Right cardiac atrium (tissue), 5 donors: ENCODE data around the gene TXNRD3. TPM values are rescaled to one million over a fixed set of nuclear protein-coding genes. Genes with fewer than 3 reads are reported as not detected.

Experiments
- ATAC-seq, 2 donors: fragments of 200-7000 bp; cut with Tn5 transposase; one replicate each; pipeline versions ENCODE4 v1.8.0 to v1.9.1; 2020; ENCODE audit warnings: moderate library complexity in 2 of 2, mild to moderate bottlenecking in 1 of 2
- DNase-seq, 3 donors: peaks; one replicate each; pipeline ENCODE4 v3.0.0-alpha.2; 2020
- H3K27ac ChIP-seq: one replicate; pipeline ENCODE4 v1.5.1; 2013; ENCODE audit warnings: mild to moderate bottlenecking, low read length, control low read depth, moderate library complexity
- H3K27me3 ChIP-seq: one replicate; pipeline ENCODE4 v1.6.1; 2013; ENCODE audit not compliant: control insufficient read depth, insufficient read depth
- H3K4me1 ChIP-seq: one replicate; pipeline ENCODE4 v1.6.1; 2013; ENCODE audit warnings: low read length; ENCODE audit not compliant: control insufficient read depth, insufficient read depth
- H3K4me3 ChIP-seq: one replicate; pipeline ENCODE4 v1.5.1; 2013; ENCODE audit warnings: low read length, control low read depth
- H3K9me3 ChIP-seq: one replicate; pipeline ENCODE4 v1.6.1; 2013; ENCODE audit warnings: low read length; ENCODE audit not compliant: control insufficient read depth
- WGBS: extraction: QIAGEN DNeasy Blood & Tissue Kit; methylation state at CpG from one replicate; pipeline ENCODE4 v1.1.7; 2013; 5-methylcytosine and 5-hydroxymethylcytosine counted together
- intact Hi-C, 4 donors: fragments of 100-400 bp; cut with DNase I; formaldehyde crosslinking; loops; one replicate each; pipeline versions ENCODE4 v1.11.0 to v1.14.0; 2022 to 2023
- polyA plus RNA-seq: library from polyadenylated mRNA; stranded (reverse); fragments of 200-250 nt; gene quantifications from one replicate; pipeline ENCODE4 v1.2.3, GENCODE V29; 2013
- total RNA-seq, 4 donors: library from RNA; stranded (reverse); fragmentation: NEBNext Ultra II Directional; extraction: Animal tissue kit (Norgen Biotek cat#: 25700); gene quantifications; one replicate each; pipeline ENCODE4 v1.2.1, GENCODE V29; 2021
- donor health status: healthy with polysubstance abuse.
- donor health status: DM: no; HTN: yes; CAD: no.
- donor health status: DM: no; HTN: no; CAD: no.
- donor health status: DM: no; HTN: yes; CAD: no; lungs with severe emphysema.
- donor health status: DM: yes; HTN: yes; CAD: no.

TXNRD3 gene
- total and polyA plus RNA-seq, 5 donors, result 3.8 to 9.1 (median 7.1) TPM

DNA sequence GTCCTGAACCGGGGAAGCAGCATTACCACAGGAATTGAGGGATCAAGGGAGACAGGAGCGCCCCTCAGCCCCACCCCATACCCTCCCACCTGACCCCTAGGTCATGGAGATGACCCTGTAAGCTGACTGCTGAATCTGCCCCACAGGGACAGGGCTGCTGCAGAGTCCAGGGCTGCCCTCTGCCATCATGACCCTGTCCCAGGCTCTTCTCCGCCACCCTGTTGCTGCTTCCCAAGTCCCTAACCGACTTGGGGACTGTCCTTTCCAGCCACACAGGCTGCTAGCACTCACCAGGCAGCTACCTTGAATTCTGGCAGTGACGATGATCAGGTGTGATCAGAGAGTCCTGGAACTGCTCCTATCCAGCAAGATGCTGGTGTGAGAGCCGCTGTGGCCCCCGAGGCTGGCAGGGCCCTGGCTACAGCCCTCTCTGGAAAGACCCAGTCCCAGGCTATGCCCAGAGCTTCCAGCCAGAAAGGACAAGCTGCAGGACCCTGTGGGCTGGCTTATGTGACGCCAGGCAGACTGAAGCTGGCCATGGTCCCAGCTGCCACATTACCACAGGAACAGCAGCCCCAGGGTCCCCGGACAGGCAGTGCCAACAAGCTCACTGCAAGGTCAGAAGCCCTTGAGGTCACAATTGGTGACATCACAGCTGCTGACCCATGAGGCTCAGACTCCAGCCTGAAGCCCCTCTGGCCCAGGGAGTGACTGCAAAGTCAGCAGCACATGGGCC lies 96.4 kb downstream of the TXNRD3 start, which contains the start of gene C3orf22:
TSS of gene C3orf22 (minus strand) at position 597 of the 736 bp plus-strand sequence. CDS start 5,542 bp downstream, outside the sequence.
- H3K4me3 ChIP-seq, result no peak within 1 kb of the TSS
- ATAC-seq (no peak), DNase-seq (no peak)
- no peak within 1 kb of the TSS for H3K27ac ChIP-seq
- no peaks in the 10 kb centered on the region for H3K27me3 ChIP-seq
- intact Hi-C loops, result no loop called here
- WGBS, result 68% methylated on average over 9 of the region's 9 CpGs
- H3K4me1 ChIP-seq, result no peaks in the 10 kb centered on the region
- no peaks in the 10 kb centered on the region for H3K9me3 ChIP-seq

DNA sequence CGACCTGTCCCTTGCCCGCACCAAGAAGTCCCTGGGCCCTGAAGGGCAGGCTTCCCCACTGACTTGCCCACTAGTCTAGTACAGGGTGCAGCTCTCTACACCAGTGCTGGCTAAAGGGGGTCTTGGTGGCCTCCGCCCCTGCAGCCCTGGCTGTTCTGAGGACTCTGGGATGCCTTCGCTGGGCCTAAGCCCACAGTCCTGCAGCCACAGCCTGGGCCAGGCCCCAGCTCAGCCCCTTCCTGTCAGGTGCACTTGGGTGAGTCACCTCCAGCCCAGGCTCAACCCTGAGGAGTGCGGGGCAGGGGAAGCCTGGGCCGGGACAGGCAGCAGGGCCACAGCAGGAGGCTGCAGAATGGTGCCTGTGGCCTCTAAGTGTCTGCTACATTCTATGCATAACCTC lies 97.2 kb downstream of the TXNRD3 start:
- Histone ChIP-seq H3K27ac (no peak overlapping the region), H3K4me3 (no peak overlapping the region), H3K27me3 (no peaks in the 10 kb centered on the region), H3K4me1 (no peaks in the 10 kb centered on the region), H3K9me3 (no peaks in the 10 kb centered on the region)
- 75% methylated on average over 6 of the region's 6 CpGs for WGBS
- DNase-seq (no peak), ATAC-seq (no peak)
- intact Hi-C loops, result no loop called here

DNA sequence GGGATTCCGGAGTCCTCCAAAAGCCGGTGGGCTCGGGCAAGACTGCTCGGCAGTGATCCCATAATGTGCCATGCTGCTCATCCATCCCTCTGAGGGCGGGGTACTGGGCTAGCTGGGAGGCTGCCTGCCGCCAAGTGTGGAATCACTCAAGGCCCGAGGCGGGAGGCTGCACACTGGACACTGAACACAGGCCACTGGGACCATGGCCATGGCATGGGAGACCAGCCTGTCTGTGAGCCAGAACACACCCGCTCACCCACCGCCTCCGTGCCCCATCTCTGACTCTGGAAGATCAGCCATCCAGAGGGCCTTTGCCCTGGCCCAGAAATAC lies 97.5 kb downstream of the TXNRD3 start:
- H3K4me1 ChIP-seq, result no peaks in the 10 kb centered on the region
- H3K27me3 ChIP-seq, result no peaks in the 10 kb centered on the region
- ATAC-seq (no peak), DNase-seq (no peak)
- H3K4me3 ChIP-seq, result no peak overlapping the region
- 91% methylated on average over 11 of the region's 11 CpGs for WGBS
- no peak overlapping the region for H3K27ac ChIP-seq
- intact Hi-C loops, result no loop called here
- H3K9me3 ChIP-seq, result no peaks in the 10 kb centered on the region

Other genes starting within 250 kb of the TXNRD3 start
- gene ZXDC, start 179.2 kb downstream of the TXNRD3 start, total RNA-seq, result 10 to 100 TPM; 17.8 to 21.6 (median 19.7) TPM
- gene ZXDC, start 179.2 kb downstream of the TXNRD3 start, polyA plus RNA-seq, result 8.2 TPM
- not detected for gene UROC1, start 137.4 kb downstream of the TXNRD3 start, total RNA-seq
- not detected for gene UROC1, start 137.4 kb downstream of the TXNRD3 start, polyA plus RNA-seq
- under 1 TPM in 3 of 4 donors, not detected in 1; 0.19 to 0.59 (median 0.34) TPM for gene CHST13, start 131.0 kb downstream of the TXNRD3 start, total RNA-seq
- 0.11 TPM for gene CHST13, start 131.0 kb downstream of the TXNRD3 start, polyA plus RNA-seq
- not detected for gene C3orf22, start 96.2 kb downstream of the TXNRD3 start, total RNA-seq
- not detected for gene C3orf22, start 96.2 kb downstream of the TXNRD3 start, polyA plus RNA-seq
- gene CHCHD6, start 49.1 kb upstream of the TXNRD3 start, total RNA-seq, result 10 to 100 TPM in 1 of 4 donors, 1 to 10 TPM in 3; 7.1 to 10.5 (median 8.6) TPM
- 9.3 TPM for gene CHCHD6, start 49.1 kb upstream of the TXNRD3 start, polyA plus RNA-seq